HG02588 (cell line): Measurements from ENCODE around the gene TREML1.
"Not testable (repeated sequence)": the region's sequence is repeated elsewhere in the genome, so short reads cannot be mapped to it uniquely, and the experiment has no call there.

Experiments used
- ATAC-seq: cut with Tn5 transposase; IDR thresholded peaks from one replicate; pipeline ENCODE4 v1.9.1; 2021; ENCODE audit warnings: mild to moderate bottlenecking, moderate library complexity; ENCODE audit not compliant: unreplicated experiment

TREML1 gene

GRCh38 chr6:41153451-41153850, 696 bp downstream of the TREML1 start:
- no peak for ATAC-seq

GRCh38 chr6:41150671-41151070, 3.5 kb downstream of the TREML1 start:
- ATAC-seq, result no peak

GRCh38 chr6:41147917-41148316, 6.2 kb downstream of the TREML1 start:
- ATAC-seq, result no peak

- no peak for ATAC-seq
Observed at GRCh38 chr6:41136911-41137310, 17.2 kb downstream of the TREML1 start.

- ATAC-seq, result no peak
Observed at GRCh38 chr6:41135062-41135832, 18.9 kb downstream of the TREML1 start.

GRCh38 chr6:41132254-41132653, 21.9 kb downstream of the TREML1 start:
- ATAC-seq, result no peak

- ATAC-seq, result no peak
Observed at GRCh38 chr6:41125282-41125681, 28.9 kb downstream of the TREML1 start.

- ATAC-seq, result no peak
Observed at GRCh38 chr6:41122918-41123317, 31.2 kb downstream of the TREML1 start.

GRCh38 chr6:41122373-41122772, 31.8 kb downstream of the TREML1 start:
- ATAC-seq, result no peak

- ATAC-seq, result no peak
Observed at GRCh38 chr6:41120058-41120457, 34.1 kb downstream of the TREML1 start.

- ATAC-seq, result no peak
Observed at GRCh38 chr6:41119508-41119907, 34.6 kb downstream of the TREML1 start.

GRCh38 chr6:41115027-41115426, 39.1 kb downstream of the TREML1 start:
- not testable (repeated sequence) for ATAC-seq

GRCh38 chr6:41111017-41111416, 43.1 kb downstream of the TREML1 start:
- no peak for ATAC-seq

GRCh38 chr6:41103847-41104246, 50.3 kb downstream of the TREML1 start:
- no peak for ATAC-seq

- ATAC-seq, result no peak
Observed at GRCh38 chr6:41100871-41101287, 53.3 kb downstream of the TREML1 start.
